ENCODE data around the gene DPH6.

GRCh38 chr15:35399901-35400300 lies 146.1 kb downstream of the DPH6 start:
- TF ChIP-seq CTCF (IDR thresholded peaks at IDR 0.05) = no peak
- no peak for TF ChIP-seq POLR2A (IDR thresholded peaks at IDR 0.05)
